Lung (tissue), 12 donors: ENCODE results near the gene ITGB6. TPM values are rescaled to one million over a fixed set of nuclear protein-coding genes. Genes with fewer than 3 reads are reported as not detected.

Source experiments
- ATAC-seq: fragments of 200-7000 bp; cut with Tn5 transposase; one replicate; pipeline ENCODE4 v1.9.1; 2020; ENCODE audit warnings: moderate number of reproducible peaks; ENCODE audit not compliant: insufficient read depth, low FRiP score
- DNase-seq, 3 donors: peaks; one replicate each; pipeline ENCODE4 v3.0.0-alpha.2; 2013 to 2017
- H3K27ac ChIP-seq, 2 donors: one replicate each; pipeline ENCODE4 v1.5.1; 2013; ENCODE audit warnings: mild to moderate bottlenecking in 2 of 2, moderate library complexity in 2 of 2, control low read depth in 1 of 2, inconsistent platforms in 1 of 2, low read depth in 1 of 2, low read length in 1 of 2
- H3K27me3 ChIP-seq, 3 donors: one replicate each; pipeline ENCODE4 v1.5.1; 2013; ENCODE audit warnings: low read length in 2 of 3; ENCODE audit not compliant: control insufficient read depth in 3 of 3, insufficient read depth in 3 of 3
- H3K36me3 ChIP-seq, 4 donors: one replicate each; pipeline ENCODE4 v1.5.1; 2013; ENCODE audit warnings: low read length in 4 of 4, mild to moderate bottlenecking in 1 of 4, moderate library complexity in 1 of 4; ENCODE audit not compliant: control insufficient read depth in 4 of 4, insufficient read depth in 4 of 4
- H3K4me1 ChIP-seq, 5 donors: one replicate each; pipeline ENCODE4 v1.5.1; 2013; ENCODE audit warnings: low read length in 5 of 5, mild to moderate bottlenecking in 2 of 5, moderate library complexity in 1 of 5; ENCODE audit not compliant: control insufficient read depth in 5 of 5, insufficient read depth in 5 of 5
- H3K4me3 ChIP-seq: one replicate; pipeline ENCODE4 v1.5.1; 2013; ENCODE audit warnings: mild to moderate bottlenecking, control low read depth, moderate library complexity
- H3K9ac ChIP-seq, 2 donors: one replicate each; pipeline ENCODE4 v1.5.1; 2013; ENCODE audit warnings: low read length in 2 of 2, control low read depth in 1 of 2; ENCODE audit not compliant: insufficient read depth in 1 of 2
- H3K9me3 ChIP-seq, 4 donors: one replicate each; pipeline ENCODE4 v1.5.1; 2013; ENCODE audit warnings: low read length in 3 of 4, mild to moderate bottlenecking in 1 of 4, moderate library complexity in 1 of 4; ENCODE audit not compliant: control insufficient read depth in 4 of 4, insufficient read depth in 3 of 4
- CTCF ChIP-seq: IDR thresholded peaks from 2 replicates; pipeline ENCODE4 v1.5.1; 2012; ENCODE audit warnings: mild to moderate bottlenecking; ENCODE audit errors: control extremely low read depth, extremely low read depth
- WGBS, 2 donors: extraction: QIAGEN DNeasy Blood & Tissue Kit; methylation state at CpG; one replicate each; pipeline ENCODE4 v1.1.7; 2013; 5-methylcytosine and 5-hydroxymethylcytosine counted together
- polyA plus RNA-seq, 2 donors: library from polyadenylated mRNA; stranded (reverse); fragments of 200-250 nt; gene quantifications; one replicate each; pipeline ENCODE4 v1.2.1, GENCODE V29; 2013
- total RNA-seq, 2 donors: library from RNA; depleted of rRNA in 1 of 2; stranded (reverse); fragments of >200 nt in 1 of 2; gene quantifications; one replicate each; pipeline ENCODE4 v1.2.1, GENCODE V29; 2014 to 2021
- donor health status: control.
- donor health status: control.
- donor health status: Bipolar disorder and iron deficiency.
- donor health status: healthy.
- donor health status: DM: yes; HTN: yes; CAD: no.

ITGB6 gene
- total and polyA plus RNA-seq, 4 donors, result 35.1 to 141 (median 41.8) TPM

- H3K27me3 ChIP-seq, result no peaks in the 10 kb centered on the region
- no peak for TF ChIP-seq CTCF
- 72 to 82% methylated on average over 5 of the region's 5 CpGs for WGBS, 2 donors
- no peak for DNase-seq
- no peaks in the 10 kb centered on the region for H3K9me3 ChIP-seq
- H3K9ac ChIP-seq, result no peak overlapping the region
- H3K36me3 ChIP-seq, result no peaks in the 10 kb centered on the region
- H3K4me1 ChIP-seq, result peaks cover 5 to 12% (median 6%) of the 10 kb centered on the region in 5 donors
- H3K27ac ChIP-seq, result peak overlapping the region in 1 of 2 donors; percentile 71
- no peak overlapping the region for H3K4me3 ChIP-seq
- ATAC-seq, result peak; percentile 57
Observed at GRCh38 chr2:160245614-160246155, 45.6 kb upstream of the ITGB6 start.

- peak overlapping the region in 1 of 2 donors; percentile 55 for H3K27ac ChIP-seq
- DNase-seq, result peak in 2 of 3 donors; percentile 37 to 50
Observed at GRCh38 chr2:160242893-160243564, 43.0 kb upstream of the ITGB6 start.

GRCh38 chr2:160241251-160242137, 41.4 kb upstream of the ITGB6 start:
- DNase-seq, result peak in 1 of 3 donors; percentile 37
- no peak for TF ChIP-seq CTCF
- 51 to 68% methylated on average over 4 of the region's 4 CpGs for WGBS, 2 donors
- no peaks in the 10 kb centered on the region for H3K27me3 ChIP-seq
- no peaks in the 10 kb centered on the region for H3K36me3 ChIP-seq
- H3K9me3 ChIP-seq, result no peaks in the 10 kb centered on the region
- H3K9ac ChIP-seq, result no peak overlapping the region
- peak; percentile 64 for ATAC-seq
- no peak overlapping the region for H3K4me3 ChIP-seq
- peaks cover 5 to 12% (median 8%) of the 10 kb centered on the region in 5 donors for H3K4me1 ChIP-seq
- peak overlapping the region; percentile 64 to 77 for H3K27ac ChIP-seq

More at GRCh38 chr2:160242893-160243564, 43.0 kb upstream of the ITGB6 start:
- Histone ChIP-seq H3K9me3 (no peaks in the 10 kb centered on the region), H3K4me3 (no peak overlapping the region), H3K27me3 (no peaks in the 10 kb centered on the region), H3K9ac (no peak overlapping the region), H3K4me1 (peaks cover 5 to 12% (median 8%) of the 10 kb centered on the region in 5 donors), H3K36me3 (no peaks in the 10 kb centered on the region)
- TF ChIP-seq CTCF, result no peak
- 66 to 76% methylated on average over 3 of the region's 3 CpGs for WGBS, 2 donors
- no peak for ATAC-seq
